Tibial nerve (tissue), 4 donors: ENCODE results near the gene PLCB1. TPM values are rescaled to one million over a fixed set of nuclear protein-coding genes. Genes with fewer than 3 reads are reported as not detected.

Experiments used
- DNase-seq, 2 donors: peaks; one replicate each; pipeline ENCODE4 v3.0.0-alpha.2; 2019; ENCODE audit warnings: low spot score in 2 of 2
- H3K27ac ChIP-seq, 4 donors: fragments of 200-600 bp; sonication (generic) in 3 of 4; one replicate each; pipeline ENCODE4 v1.5.1; 2017 to 2019; ENCODE audit warnings: mild to moderate bottlenecking in 1 of 4
- H3K27me3 ChIP-seq, 2 donors: fragments of 200-600 bp; sonication (generic) in 1 of 2; one replicate each; pipeline versions ENCODE4 v1.5.1 to v1.6.0; 2017 to 2019
- H3K36me3 ChIP-seq, 3 donors: fragments of 200-600 bp; sonication (generic); one replicate each; pipeline ENCODE4 v1.5.1; 2018 to 2019
- H3K4me1 ChIP-seq, 4 donors: fragments of 200-600 bp; sonication (generic) in 3 of 4; one replicate each; pipeline ENCODE4 v1.5.1; 2017 to 2019
- H3K4me3 ChIP-seq, 4 donors: fragments of 200-600 bp; sonication (generic) in 3 of 4; one replicate each; pipeline ENCODE4 v1.5.1; 2017 to 2019; ENCODE audit warnings: mild to moderate bottlenecking in 1 of 4, moderate library complexity in 1 of 4
- H3K9me3 ChIP-seq, 4 donors: fragments of 200-600 bp; sonication (generic) in 3 of 4; one replicate each; pipeline ENCODE4 v1.5.1; 2017 to 2019
- EP300 ChIP-seq, 2 donors: sonication (generic); formaldehyde crosslinking; IDR thresholded peaks; one replicate each; pipeline ENCODE4 v1.6.1; 2017; ENCODE audit warnings: antibody characterized with exemption in 2 of 2, mild to moderate bottlenecking in 1 of 2
- POLR2A ChIP-seq, 2 donors: fragments of 450-650 bp; IDR thresholded peaks; one replicate each; pipeline ENCODE4 v1.6.1; 2017; ENCODE audit warnings: antibody characterized with exemption in 2 of 2, mild to moderate bottlenecking in 2 of 2, moderate library complexity in 2 of 2
- WGBS, 2 donors: methylation state at CpG; one replicate each; pipeline ENCODE4 v1.1.5; 2018; 5-methylcytosine and 5-hydroxymethylcytosine counted together
- total RNA-seq, 4 donors: library from RNA; depleted of rRNA; stranded (reverse); fragments of >200 nt; gene quantifications; one replicate each; pipeline ENCODE4 v1.1.0, GENCODE V29; 2016
- TF ChIP-seq, protein P1 (sequence below), 5 experiments: fragments of 200-600 bp in 3 of 5; fragments of 450-650 bp in 2 of 5; sonication (generic) in 3 of 5; IDR thresholded peaks; one replicate each; pipeline ENCODE4 v1.5.1; 2016 to 2019; ENCODE audit warnings: antibody characterized with exemption in 5 of 5, mild to moderate bottlenecking in 3 of 5, moderate library complexity in 2 of 5

PLCB1 gene
- total RNA-seq, 4 donors from 2014 or later = 34.7 to 52.8 (median 39.2) TPM

DNA sequence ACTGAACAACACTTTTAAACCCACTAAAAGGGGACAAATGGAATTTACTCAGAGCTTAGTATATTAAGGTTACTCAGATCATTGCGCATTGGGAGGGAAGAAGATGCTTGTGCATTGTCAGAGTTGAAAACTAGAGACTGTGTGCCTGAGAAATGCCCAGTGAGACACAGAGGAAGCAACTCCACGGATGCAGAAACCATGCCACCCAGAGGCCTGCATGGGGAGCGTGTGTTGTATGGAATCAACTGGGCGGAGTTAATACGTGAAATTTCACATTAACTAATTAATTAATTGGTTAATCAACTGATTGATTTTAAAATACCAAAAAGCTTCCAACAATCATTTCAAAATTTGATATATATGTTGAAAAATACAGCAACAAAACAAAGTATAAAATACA lies 391.6 kb downstream of the PLCB1 start:
- TF ChIP-seq EP300 (IDR thresholded peaks at IDR 0.05) = no peak
- TF ChIP-seq, protein P1, sequence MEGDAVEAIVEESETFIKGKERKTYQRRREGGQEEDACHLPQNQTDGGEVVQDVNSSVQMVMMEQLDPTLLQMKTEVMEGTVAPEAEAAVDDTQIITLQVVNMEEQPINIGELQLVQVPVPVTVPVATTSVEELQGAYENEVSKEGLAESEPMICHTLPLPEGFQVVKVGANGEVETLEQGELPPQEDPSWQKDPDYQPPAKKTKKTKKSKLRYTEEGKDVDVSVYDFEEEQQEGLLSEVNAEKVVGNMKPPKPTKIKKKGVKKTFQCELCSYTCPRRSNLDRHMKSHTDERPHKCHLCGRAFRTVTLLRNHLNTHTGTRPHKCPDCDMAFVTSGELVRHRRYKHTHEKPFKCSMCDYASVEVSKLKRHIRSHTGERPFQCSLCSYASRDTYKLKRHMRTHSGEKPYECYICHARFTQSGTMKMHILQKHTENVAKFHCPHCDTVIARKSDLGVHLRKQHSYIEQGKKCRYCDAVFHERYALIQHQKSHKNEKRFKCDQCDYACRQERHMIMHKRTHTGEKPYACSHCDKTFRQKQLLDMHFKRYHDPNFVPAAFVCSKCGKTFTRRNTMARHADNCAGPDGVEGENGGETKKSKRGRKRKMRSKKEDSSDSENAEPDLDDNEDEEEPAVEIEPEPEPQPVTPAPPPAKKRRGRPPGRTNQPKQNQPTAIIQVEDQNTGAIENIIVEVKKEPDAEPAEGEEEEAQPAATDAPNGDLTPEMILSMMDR (IDR thresholded peaks at IDR 0.05) = peak in 1 of 5 experiments; percentile 35
- Histone ChIP-seq H3K27me3 (no peaks in the 10 kb centered on the region), H3K27ac (no peak overlapping the region), H3K4me1 (peaks cover 0 to 14% (median 0%) of the 10 kb centered on the region in 4 donors), H3K9me3 (no peaks in the 10 kb centered on the region), H3K4me3 (no peak overlapping the region), H3K36me3 (no peaks in the 10 kb centered on the region)
- 63 to 69% methylated on average over 5 of the region's 5 CpGs for WGBS, 2 donors
- DNase-seq = no peak

DNA sequence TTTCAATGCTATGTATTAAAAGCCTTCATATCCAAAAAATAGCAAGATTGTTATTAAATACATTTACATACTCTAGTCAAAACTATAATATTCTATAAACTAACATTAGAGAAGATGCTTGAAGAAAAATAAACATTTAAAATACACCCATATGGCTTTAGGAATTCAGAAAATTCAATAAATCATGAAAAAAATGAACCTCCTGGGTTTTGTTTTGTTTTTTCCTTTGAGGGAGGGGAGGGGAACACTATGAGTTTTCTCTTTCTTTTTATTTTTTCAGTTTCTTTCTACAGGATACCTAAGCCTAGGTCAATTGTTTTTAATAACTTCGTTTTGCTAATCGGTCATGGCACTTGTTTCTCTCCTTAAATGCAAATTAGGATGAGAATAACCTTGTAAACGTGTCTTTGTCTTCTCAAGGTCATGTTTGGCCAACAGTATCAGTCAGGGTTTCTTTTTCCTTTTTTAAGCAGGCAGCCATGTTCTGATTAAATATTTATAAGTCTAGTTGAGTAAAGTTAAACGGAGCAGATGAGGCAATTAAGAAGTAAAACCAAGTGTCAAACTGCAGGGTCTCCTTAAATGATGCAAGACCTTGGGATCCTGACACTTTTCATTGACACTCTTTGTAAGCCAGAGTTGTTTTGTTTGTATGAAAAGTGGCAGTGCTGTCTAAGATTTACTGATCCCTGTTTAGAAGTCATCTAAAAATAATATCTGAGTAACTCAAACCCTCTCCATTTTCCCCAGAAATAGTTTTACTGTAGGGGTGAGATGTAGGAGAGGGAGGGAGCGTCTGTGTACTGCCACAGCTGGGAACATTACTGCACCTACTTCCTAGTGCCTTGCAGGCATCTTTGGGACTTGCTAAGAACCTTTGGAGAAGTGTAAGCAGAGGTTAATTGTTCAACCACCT lies 392.3 kb downstream of the PLCB1 start:
- H3K4me3 ChIP-seq = no peak overlapping the region
- TF ChIP-seq, protein P1 (IDR thresholded peaks at IDR 0.05) = no peak
- TF ChIP-seq POLR2A (IDR thresholded peaks at IDR 0.05) (no peak), EP300 (IDR thresholded peaks at IDR 0.05) (no peak)
- no peak for DNase-seq
- H3K4me1 ChIP-seq = peaks cover 0 to 9% (median 0%) of the 10 kb centered on the region in 4 donors
- no peaks in the 10 kb centered on the region for H3K9me3 ChIP-seq
- H3K36me3 ChIP-seq = no peaks in the 10 kb centered on the region
- H3K27ac ChIP-seq = no peak overlapping the region
- WGBS, 2 donors = 53 to 56% methylated on average over 5 of the region's 5 CpGs
- H3K27me3 ChIP-seq = no peaks in the 10 kb centered on the region

DNA sequence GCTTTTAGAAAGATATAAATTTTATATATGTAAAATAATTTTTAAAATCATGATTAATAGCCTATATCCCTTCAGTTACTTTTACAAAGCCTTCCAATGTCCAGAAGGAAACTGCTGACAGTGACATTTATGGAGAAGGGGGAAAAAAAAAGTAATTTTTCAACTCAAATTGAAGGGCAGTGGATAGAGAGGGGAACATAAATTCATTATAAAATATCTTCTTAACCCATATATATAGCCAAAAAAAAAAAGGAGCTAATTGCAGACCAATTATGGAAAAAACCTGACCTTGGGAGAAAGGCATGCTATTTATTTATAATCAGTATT lies 392.9 kb downstream of the PLCB1 start:
- H3K27ac ChIP-seq = no peak overlapping the region
- H3K27me3 ChIP-seq = no peaks in the 10 kb centered on the region
- no peaks in the 10 kb centered on the region for H3K9me3 ChIP-seq
- DNase-seq = no peak
- TF ChIP-seq EP300 (IDR thresholded peaks at IDR 0.05) (no peak), POLR2A (IDR thresholded peaks at IDR 0.05) (no peak)
- TF ChIP-seq, protein P1 (IDR thresholded peaks at IDR 0.05) = no peak
- no peaks in the 10 kb centered on the region for H3K36me3 ChIP-seq
- H3K4me1 ChIP-seq = peaks cover 0 to 5% (median 0%) of the 10 kb centered on the region in 4 donors
- no peak overlapping the region for H3K4me3 ChIP-seq

DNA sequence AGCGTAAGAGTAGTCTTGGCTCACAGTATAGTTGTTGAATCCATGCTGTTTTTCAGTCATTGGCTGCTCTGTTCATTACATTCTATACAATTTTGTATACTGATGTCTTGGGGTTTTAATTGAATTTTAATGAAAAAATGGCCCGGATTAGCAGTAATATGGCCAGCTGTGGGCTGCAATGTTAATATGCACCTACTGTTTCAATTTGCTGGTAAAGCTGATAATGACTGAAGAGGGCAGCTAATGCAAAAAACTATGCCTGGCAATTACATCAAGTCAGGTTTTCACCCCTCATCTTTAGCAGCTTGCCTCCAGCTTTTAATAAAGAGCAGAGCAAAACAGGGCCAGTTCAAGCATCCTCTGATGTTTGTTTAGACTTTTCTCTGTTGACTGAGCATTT lies 394.5 kb downstream of the PLCB1 start:
- no peak for DNase-seq
- no peaks in the 10 kb centered on the region for H3K36me3 ChIP-seq
- no peaks in the 10 kb centered on the region for H3K27me3 ChIP-seq
- WGBS, 2 donors = 91 to 93% methylated on average over 2 of the region's 2 CpGs
- H3K4me3 ChIP-seq = no peak overlapping the region
- no peak overlapping the region for H3K27ac ChIP-seq
- H3K4me1 ChIP-seq = peaks cover 0 to 5% (median 0%) of the 10 kb centered on the region in 4 donors
- no peaks in the 10 kb centered on the region for H3K9me3 ChIP-seq
- TF ChIP-seq POLR2A (IDR thresholded peaks at IDR 0.05) (no peak), EP300 (IDR thresholded peaks at IDR 0.05) (no peak)
- TF ChIP-seq, protein P1 (IDR thresholded peaks at IDR 0.05) = no peak

DNA sequence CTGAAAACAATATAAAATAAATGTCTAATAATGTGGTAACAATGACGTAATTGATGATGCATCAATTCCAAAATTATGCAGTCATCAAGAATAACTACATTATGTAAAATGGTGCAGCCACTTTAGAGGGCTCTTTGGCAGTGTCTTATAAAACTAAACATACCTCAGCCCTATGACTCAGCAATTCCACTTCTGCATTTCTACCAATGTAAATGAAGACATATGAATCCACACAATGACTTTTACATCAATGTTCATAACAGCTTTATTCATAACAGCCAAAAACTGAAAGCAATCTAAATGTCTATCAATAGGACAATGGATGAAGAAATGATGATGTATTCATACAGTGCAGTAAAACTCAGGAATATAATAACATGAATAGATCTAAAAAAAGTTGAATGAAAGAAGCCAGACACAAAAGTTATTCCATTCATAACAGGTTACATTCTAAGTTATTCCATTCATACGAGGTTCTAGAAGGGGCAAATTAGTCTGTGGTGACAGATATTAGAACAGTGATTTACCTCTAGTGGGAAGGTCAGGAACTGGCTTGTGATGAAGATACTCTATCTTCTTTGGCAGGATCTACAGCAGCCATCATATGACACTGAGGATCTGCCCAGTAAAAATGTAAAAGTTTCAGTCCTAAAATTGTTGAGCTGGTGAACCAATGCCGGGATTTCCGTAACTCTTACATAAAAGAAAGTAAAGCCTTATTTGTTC lies 396.1 kb downstream of the PLCB1 start:
- no peaks in the 10 kb centered on the region for H3K9me3 ChIP-seq
- H3K4me3 ChIP-seq = no peak overlapping the region
- H3K4me1 ChIP-seq = peaks cover 0 to 5% (median 0%) of the 10 kb centered on the region in 4 donors
- no peak for DNase-seq
- no peaks in the 10 kb centered on the region for H3K27me3 ChIP-seq
- TF ChIP-seq EP300 (IDR thresholded peaks at IDR 0.05) = no peak
- TF ChIP-seq, protein P1 (IDR thresholded peaks at IDR 0.05) = no peak
- no peak for TF ChIP-seq POLR2A (IDR thresholded peaks at IDR 0.05)
- H3K27ac ChIP-seq = no peak overlapping the region
- WGBS, 2 donors = 69 to 75% methylated on average over 4 of the region's 4 CpGs
- H3K36me3 ChIP-seq = no peaks in the 10 kb centered on the region
